Measurements from ENCODE around the gene IGF2.

- TF ChIP-seq POLR2A (IDR thresholded peaks at IDR 0.05) (no peak), CTCF (IDR thresholded peaks at IDR 0.05) (no peak)
These were observed 34.4 kb downstream of the IGF2 start for GRCh38 chr11:2104524-2105440.

Measured in esophagus squamous epithelium (tissue), 4 donors.